ENCODE measurements around the gene USP34. TPM values are rescaled to one million over a fixed set of nuclear protein-coding genes. Genes with fewer than 3 reads are reported as not detected.

The USP34 gene
- total and polyA plus RNA-seq, 8 donors = 86.5 to 191 (median 158) TPM

- no peak overlapping the region for H3K27ac ChIP-seq
- H3K27me3 ChIP-seq = no peaks in the 10 kb centered on the region
- H3K36me3 ChIP-seq = peaks cover 0 to 12% of the 10 kb centered on the region in 2 donors
- peaks cover 8 to 15% of the 10 kb centered on the region in 2 donors for H3K4me1 ChIP-seq
- TF ChIP-seq CTCF (IDR thresholded peaks at IDR 0.05) = no peak
- intact Hi-C loops (cut with DNase I) = no loop called here
- no peak overlapping the region for H3K4me3 ChIP-seq
- ATAC-seq = no peak
- no peak for DNase-seq
- no peaks in the 10 kb centered on the region for H3K9me3 ChIP-seq
These were observed 109.8 kb downstream of the USP34 start for GRCh38 chr2:61361068-61361467.

GRCh38 chr2:61359058-61359457 is 111.8 kb downstream of the USP34 start:
- Histone ChIP-seq H3K27ac (no peak overlapping the region), H3K4me1 (peaks cover 8 to 18% of the 10 kb centered on the region in 2 donors), H3K27me3 (no peaks in the 10 kb centered on the region), H3K36me3 (peaks cover 0 to 12% of the 10 kb centered on the region in 2 donors), H3K9me3 (no peaks in the 10 kb centered on the region), H3K4me3 (no peak overlapping the region)
- ATAC-seq = no peak
- intact Hi-C loops (cut with DNase I) = no loop called here
- no peak for DNase-seq
- no peak for TF ChIP-seq CTCF (IDR thresholded peaks at IDR 0.05)

GRCh38 chr2:61357681-61358080 is 113.2 kb downstream of the USP34 start:
- DNase-seq (peak in 1 of 4 donors; percentile 53), ATAC-seq (peak; percentile 71)
- no peak for TF ChIP-seq CTCF (IDR thresholded peaks at IDR 0.05)
- peaks cover 8 to 18% of the 10 kb centered on the region in 2 donors for H3K4me1 ChIP-seq
- H3K27ac ChIP-seq = peak overlapping the region; percentile 31 to 64
- intact Hi-C loops (cut with DNase I) = no loop called here
- H3K9me3 ChIP-seq = no peaks in the 10 kb centered on the region
- peaks cover 0 to 22% of the 10 kb centered on the region in 2 donors for H3K36me3 ChIP-seq
- no peak overlapping the region for H3K4me3 ChIP-seq
- H3K27me3 ChIP-seq = no peaks in the 10 kb centered on the region

GRCh38 chr2:61356958-61357350 is 113.9 kb downstream of the USP34 start:
- H3K4me3 ChIP-seq = no peak overlapping the region
- H3K27me3 ChIP-seq = no peaks in the 10 kb centered on the region
- ATAC-seq (peak; percentile 60), DNase-seq (peak in 1 of 4 donors; percentile 14)
- no peak for TF ChIP-seq CTCF (IDR thresholded peaks at IDR 0.05)
- H3K27ac ChIP-seq = peak overlapping the region; percentile 57 to 64
- intact Hi-C loops (cut with DNase I) = no loop called here
- H3K36me3 ChIP-seq = peaks cover 0 to 22% of the 10 kb centered on the region in 2 donors
- no peaks in the 10 kb centered on the region for H3K9me3 ChIP-seq
- H3K4me1 ChIP-seq = peaks cover 8 to 18% of the 10 kb centered on the region in 2 donors

- intact Hi-C loops (cut with DNase I) = no loop called here
- H3K4me1 ChIP-seq = peaks cover 8 to 18% of the 10 kb centered on the region in 2 donors
- H3K4me3 ChIP-seq = no peak overlapping the region
- peaks cover 0 to 22% of the 10 kb centered on the region in 2 donors for H3K36me3 ChIP-seq
- ATAC-seq = peak; percentile 78
- DNase-seq = peak in 2 of 4 donors; percentile 18 to 44
- TF ChIP-seq CTCF (IDR thresholded peaks at IDR 0.05) = no peak
- H3K9me3 ChIP-seq = no peaks in the 10 kb centered on the region
- no peaks in the 10 kb centered on the region for H3K27me3 ChIP-seq
- peak overlapping the region; percentile 57 to 64 for H3K27ac ChIP-seq
These were observed 114.5 kb downstream of the USP34 start for GRCh38 chr2:61356261-61356957.

Measured in left lung (tissue), 10 donors.